Lung (tissue), 12 donors: ENCODE data around the gene BRD7. TPM values are rescaled to one million over a fixed set of nuclear protein-coding genes. Genes with fewer than 3 reads are reported as not detected.

ENCODE experiments used
- ATAC-seq: fragments of 200-7000 bp; cut with Tn5 transposase; one replicate; pipeline ENCODE4 v1.9.1; 2020; ENCODE audit warnings: moderate number of reproducible peaks; ENCODE audit not compliant: insufficient read depth, low FRiP score
- DNase-seq, 3 donors: peaks; one replicate each; pipeline ENCODE4 v3.0.0-alpha.2; 2013 to 2017
- H3K27ac ChIP-seq, 2 donors: one replicate each; pipeline ENCODE4 v1.5.1; 2013; ENCODE audit warnings: mild to moderate bottlenecking in 2 of 2, moderate library complexity in 2 of 2, control low read depth in 1 of 2, inconsistent platforms in 1 of 2, low read depth in 1 of 2, low read length in 1 of 2
- H3K27me3 ChIP-seq, 3 donors: one replicate each; pipeline ENCODE4 v1.5.1; 2013; ENCODE audit warnings: low read length in 2 of 3; ENCODE audit not compliant: control insufficient read depth in 3 of 3, insufficient read depth in 3 of 3
- H3K36me3 ChIP-seq, 4 donors: one replicate each; pipeline ENCODE4 v1.5.1; 2013; ENCODE audit warnings: low read length in 4 of 4, mild to moderate bottlenecking in 1 of 4, moderate library complexity in 1 of 4; ENCODE audit not compliant: control insufficient read depth in 4 of 4, insufficient read depth in 4 of 4
- H3K4me1 ChIP-seq, 5 donors: one replicate each; pipeline ENCODE4 v1.5.1; 2013; ENCODE audit warnings: low read length in 5 of 5, mild to moderate bottlenecking in 2 of 5, moderate library complexity in 1 of 5; ENCODE audit not compliant: control insufficient read depth in 5 of 5, insufficient read depth in 5 of 5
- H3K4me3 ChIP-seq: one replicate; pipeline ENCODE4 v1.5.1; 2013; ENCODE audit warnings: mild to moderate bottlenecking, control low read depth, moderate library complexity
- H3K9ac ChIP-seq, 2 donors: one replicate each; pipeline ENCODE4 v1.5.1; 2013; ENCODE audit warnings: low read length in 2 of 2, control low read depth in 1 of 2; ENCODE audit not compliant: insufficient read depth in 1 of 2
- H3K9me3 ChIP-seq, 4 donors: one replicate each; pipeline ENCODE4 v1.5.1; 2013; ENCODE audit warnings: low read length in 3 of 4, mild to moderate bottlenecking in 1 of 4, moderate library complexity in 1 of 4; ENCODE audit not compliant: control insufficient read depth in 4 of 4, insufficient read depth in 3 of 4
- WGBS, 2 donors: extraction: QIAGEN DNeasy Blood & Tissue Kit; methylation state at CpG; one replicate each; pipeline ENCODE4 v1.1.7; 2013; 5-methylcytosine and 5-hydroxymethylcytosine counted together
- polyA plus RNA-seq, 2 donors: library from polyadenylated mRNA; stranded (reverse); fragments of 200-250 nt; gene quantifications; one replicate each; pipeline ENCODE4 v1.2.1, GENCODE V29; 2013
- total RNA-seq, 2 donors: library from RNA; depleted of rRNA in 1 of 2; stranded (reverse); fragments of >200 nt in 1 of 2; gene quantifications; one replicate each; pipeline ENCODE4 v1.2.1, GENCODE V29; 2014 to 2021
- TF ChIP-seq, protein P1 (sequence below): IDR thresholded peaks from 2 replicates; pipeline ENCODE4 v1.5.1; 2012; ENCODE audit warnings: mild to moderate bottlenecking; ENCODE audit errors: control extremely low read depth, extremely low read depth
- donor health status: control.
- donor health status: control.
- donor health status: Bipolar disorder and iron deficiency.
- donor health status: healthy.
- donor health status: DM: yes; HTN: yes; CAD: no.

Gene BRD7
- total and polyA plus RNA-seq, 4 donors, result 33.9 to 54.6 (median 53.5) TPM

DNA sequence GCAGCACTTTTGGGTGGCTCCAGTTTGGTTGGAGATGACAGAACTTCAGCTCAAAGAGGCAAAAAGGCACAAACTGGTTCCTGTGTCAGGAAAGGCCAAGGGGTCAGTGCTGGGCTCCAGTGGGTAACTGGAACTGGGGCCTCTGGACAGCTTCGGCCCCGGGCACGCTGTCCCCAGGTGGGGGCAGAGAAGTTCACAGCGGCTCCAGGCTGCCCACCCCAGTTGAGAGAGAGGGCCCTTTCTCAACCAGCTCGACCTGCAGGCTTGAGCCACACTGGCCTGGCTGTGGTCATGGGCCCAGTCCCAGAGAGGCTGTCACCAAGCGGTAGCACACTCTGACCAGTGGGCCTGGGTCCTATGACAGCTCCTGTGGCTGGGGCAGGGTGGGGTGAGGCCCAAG is 77.9 kb downstream of the BRD7 start:
- no peaks in the 10 kb centered on the region for H3K4me1 ChIP-seq
- no peak overlapping the region for H3K27ac ChIP-seq
- TF ChIP-seq, protein P1, sequence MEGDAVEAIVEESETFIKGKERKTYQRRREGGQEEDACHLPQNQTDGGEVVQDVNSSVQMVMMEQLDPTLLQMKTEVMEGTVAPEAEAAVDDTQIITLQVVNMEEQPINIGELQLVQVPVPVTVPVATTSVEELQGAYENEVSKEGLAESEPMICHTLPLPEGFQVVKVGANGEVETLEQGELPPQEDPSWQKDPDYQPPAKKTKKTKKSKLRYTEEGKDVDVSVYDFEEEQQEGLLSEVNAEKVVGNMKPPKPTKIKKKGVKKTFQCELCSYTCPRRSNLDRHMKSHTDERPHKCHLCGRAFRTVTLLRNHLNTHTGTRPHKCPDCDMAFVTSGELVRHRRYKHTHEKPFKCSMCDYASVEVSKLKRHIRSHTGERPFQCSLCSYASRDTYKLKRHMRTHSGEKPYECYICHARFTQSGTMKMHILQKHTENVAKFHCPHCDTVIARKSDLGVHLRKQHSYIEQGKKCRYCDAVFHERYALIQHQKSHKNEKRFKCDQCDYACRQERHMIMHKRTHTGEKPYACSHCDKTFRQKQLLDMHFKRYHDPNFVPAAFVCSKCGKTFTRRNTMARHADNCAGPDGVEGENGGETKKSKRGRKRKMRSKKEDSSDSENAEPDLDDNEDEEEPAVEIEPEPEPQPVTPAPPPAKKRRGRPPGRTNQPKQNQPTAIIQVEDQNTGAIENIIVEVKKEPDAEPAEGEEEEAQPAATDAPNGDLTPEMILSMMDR, result no peak
- no peaks in the 10 kb centered on the region for H3K27me3 ChIP-seq
- no peak overlapping the region for H3K4me3 ChIP-seq
- 93 to 99% methylated on average over 6 of the region's 6 CpGs for WGBS, 2 donors
- DNase-seq (no peak), ATAC-seq (no peak)
- H3K9me3 ChIP-seq, result peaks cover 0 to 4% (median 0%) of the 10 kb centered on the region in 4 donors
- H3K36me3 ChIP-seq, result peaks cover 0 to 23% (median 2%) of the 10 kb centered on the region in 4 donors
- no peak overlapping the region for H3K9ac ChIP-seq

DNA sequence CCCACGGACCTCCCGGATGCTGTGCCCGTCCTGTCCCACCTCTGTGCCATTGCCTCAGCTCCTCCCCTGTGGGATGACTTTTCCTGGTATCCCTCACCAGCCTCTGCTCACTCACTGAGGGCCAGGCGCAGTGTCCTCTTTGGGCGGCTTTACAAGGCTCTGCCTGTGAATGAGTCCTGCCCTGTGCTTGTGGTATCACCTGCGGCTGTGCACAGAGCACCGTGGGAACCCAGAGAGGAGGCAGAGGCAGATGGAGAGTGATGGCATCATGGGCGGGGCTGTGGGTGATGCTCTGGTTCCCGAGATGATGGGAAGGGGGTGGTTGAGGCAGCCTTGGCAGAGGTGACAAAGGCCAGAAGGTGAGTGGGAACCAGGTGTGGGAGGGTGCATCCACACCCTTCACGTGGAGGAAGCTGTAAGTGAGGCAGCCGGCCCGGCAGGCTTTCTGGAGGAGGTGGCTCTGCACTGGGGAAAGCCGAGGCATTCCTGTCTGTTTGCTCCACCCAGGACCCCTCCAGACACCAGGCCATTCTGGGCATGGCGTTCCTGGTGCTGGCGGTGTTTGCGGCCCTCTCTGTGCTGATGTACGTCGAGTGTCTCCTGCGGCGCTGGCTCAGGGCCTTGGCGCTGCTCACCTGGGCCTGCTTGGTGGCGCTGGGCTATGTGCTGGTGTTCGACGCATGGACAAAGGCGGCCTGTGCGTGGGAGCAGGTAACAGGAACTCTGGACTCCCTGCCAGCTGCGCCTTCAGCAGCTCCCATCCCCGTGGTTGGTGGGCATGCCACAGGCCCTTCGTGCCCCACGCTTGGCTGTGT is 78.6 kb downstream of the BRD7 start:
- peaks cover 0 to 4% (median 0%) of the 10 kb centered on the region in 4 donors for H3K9me3 ChIP-seq
- H3K27me3 ChIP-seq, result no peaks in the 10 kb centered on the region
- TF ChIP-seq, protein P1, result no peak
- H3K4me3 ChIP-seq, result no peak overlapping the region
- H3K4me1 ChIP-seq, result no peaks in the 10 kb centered on the region
- no peak overlapping the region for H3K9ac ChIP-seq
- ATAC-seq, result no peak
- DNase-seq, result no peak
- no peak overlapping the region for H3K27ac ChIP-seq
- peaks cover 0 to 19% (median 2%) of the 10 kb centered on the region in 4 donors for H3K36me3 ChIP-seq
- WGBS, 2 donors, result 92 to 94% methylated on average over 30 of the region's 30 CpGs

DNA sequence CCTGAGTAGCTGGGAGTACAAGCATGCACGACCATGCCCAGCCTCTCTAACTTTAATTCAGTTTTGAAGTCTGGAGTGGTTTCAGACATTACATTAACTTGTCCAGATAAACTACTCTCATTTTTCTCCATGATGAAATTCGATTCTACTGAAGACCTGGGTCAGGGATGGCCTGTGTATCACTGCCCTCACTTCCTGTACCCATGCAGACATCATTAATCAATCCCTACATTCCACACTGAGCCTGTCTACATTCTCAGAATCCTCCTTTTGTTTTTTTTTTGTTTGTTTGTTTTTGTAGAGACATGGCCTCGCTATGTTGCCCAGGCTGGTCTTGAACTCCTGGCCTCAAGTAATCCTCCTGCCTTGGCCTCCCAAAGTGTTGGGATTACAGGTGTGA is 79.9 kb downstream of the BRD7 start:
- TF ChIP-seq, protein P1, result no peak
- Histone ChIP-seq H3K4me1 (peaks cover 0 to 9% (median 0%) of the 10 kb centered on the region in 5 donors), H3K27ac (no peak overlapping the region), H3K9ac (no peak overlapping the region), H3K27me3 (no peaks in the 10 kb centered on the region), H3K36me3 (peaks cover 0 to 10% (median 2%) of the 10 kb centered on the region in 4 donors), H3K4me3 (no peak overlapping the region), H3K9me3 (peaks cover 0 to 4% (median 0%) of the 10 kb centered on the region in 4 donors)
- no peak for DNase-seq
- 84 to 90% methylated on average over 3 of the region's 3 CpGs for WGBS, 2 donors
- ATAC-seq, result no peak
